K562 (cell line): ENCODE data around the gene TBX19. TPM values are rescaled to one million over a fixed set of nuclear protein-coding genes. Genes with fewer than 3 reads are reported as not detected.

Experiments used
- ATAC-seq: fragments of 200-7000 bp; cut with Tn5 transposase; 3 replicates; pipeline ENCODE4 v1.9.1; 2020; ENCODE audit warnings: moderate library complexity
- BruUV-seq: library from RNA; stranded (reverse); fragments of 400-500 nt; replicated peaks from 2 replicates; lab custom pipeline; 2021; lab: Mats Ljungman, UMichigan
- CTCF ChIA-PET: fragments of 300-600 bp; formaldehyde crosslinking; extraction: SDS; loops from one replicate; lab custom pipeline; 2021; ENCODE audit warnings: low intra/inter-chr PET ratio; lab: Yijun Ruan, JAX
- POLR2A ChIA-PET: fragments of 300-600, 350-650 bp; sonication (Branson Sonifier 250); formaldehyde crosslinking; extraction: SDS; loops from one replicate; lab custom pipeline; 2021; ENCODE audit warnings: antibody characterized with exemption, inconsistent platforms; lab: Yijun Ruan, JAX
- DNase-seq, 4 experiments: peaks; one replicate each; pipeline versions ENCODE4 v3.0.0 to v3.0.0-alpha.2; 2011 to 2018; ENCODE audit warnings: low spot score in 3 of 4, mixed read lengths in 3 of 4; ENCODE audit errors: extremely low read depth in 1 of 4
- FAIRE-seq: peaks from 2 replicates; lab custom pipeline; 2011; peaks lifted over from hg19 to GRCh38; lab: Jason Lieb, UNC
- H2AFZ ChIP-seq: 2 replicates; pipeline ENCODE4 v1.6.0; 2011; ENCODE audit warnings: low read depth, low read length, control low read depth, inconsistent platforms
- H3K27ac ChIP-seq: fragments of 200-600 bp; 3 replicates; pipeline ENCODE4 v1.8.0; 2011; ENCODE audit warnings: low read depth, mild to moderate bottlenecking, control low read depth, inconsistent platforms, low read length, moderate library complexity, mixed read lengths; ENCODE audit errors: extremely low read depth
- H3K27me3 ChIP-seq, 2 experiments: fragments of 300-600 bp in 1 of 2; 2 replicates in 1 of 2; 3 replicates in 1 of 2; pipeline versions ENCODE4 v1.6.0 to v1.8.0; 2011; ENCODE audit warnings: inconsistent platforms in 2 of 2, low read length in 2 of 2, mild to moderate bottlenecking in 1 of 2, mixed read lengths in 1 of 2, moderate library complexity in 1 of 2; ENCODE audit not compliant: control insufficient read depth in 2 of 2, insufficient read depth in 2 of 2
- H3K36me3 ChIP-seq: fragments of 300-600 bp; 3 replicates; pipeline ENCODE4 v1.8.0; 2011; ENCODE audit warnings: mild to moderate bottlenecking, low read length, inconsistent platforms; ENCODE audit not compliant: control insufficient read depth, insufficient read depth
- H3K4me1 ChIP-seq, 2 experiments: fragments of 200-600 bp in 1 of 2; replicated peaks in 1 of 2; 2 replicates in 1 of 2; 3 replicates in 1 of 2; pipeline versions ENCODE4 v1.5.1 to v1.8.0; 2011; ENCODE audit warnings: inconsistent platforms in 2 of 2, low read length in 2 of 2, mild to moderate bottlenecking in 1 of 2, mixed read lengths in 1 of 2, moderate library complexity in 1 of 2; ENCODE audit not compliant: control insufficient read depth in 2 of 2, insufficient read depth in 2 of 2
- H3K4me2 ChIP-seq: 2 replicates; pipeline ENCODE4 v1.6.1; 2011; ENCODE audit warnings: low read length, control low read depth, inconsistent platforms, mixed read lengths; ENCODE audit not compliant: insufficient read depth
- H3K4me3 ChIP-seq: fragments of 200-600 bp; sonication (generic), shearing (Covaris generic); 2 replicates; pipeline ENCODE4 v1.5.1; 2016; ENCODE audit warnings: control low read depth, inconsistent platforms
- H3K79me2 ChIP-seq: fragments of 200-600 bp; 3 replicates; pipeline ENCODE4 v1.8.0; 2011; ENCODE audit warnings: low read length, inconsistent platforms; ENCODE audit not compliant: control insufficient read depth, insufficient read depth
- H3K9ac ChIP-seq, 2 experiments: 2 replicates each; pipeline versions ENCODE4 v1.6.0 to v1.6.1; 2011; ENCODE audit warnings: low read depth in 2 of 2, low read length in 2 of 2, control low read depth in 1 of 2, inconsistent platforms in 1 of 2, mild to moderate bottlenecking in 1 of 2, mixed read lengths in 1 of 2; ENCODE audit not compliant: insufficient read depth in 1 of 2
- H3K9me1 ChIP-seq: one replicate; pipeline ENCODE4 v1.6.0; 2011; ENCODE audit warnings: inconsistent platforms, mild to moderate bottlenecking, low read length, moderate library complexity; ENCODE audit not compliant: control insufficient read depth, insufficient read depth
- H3K9me3 ChIP-seq: replicated peaks from 2 replicates; pipeline ENCODE4 v1.5.1; 2011; ENCODE audit warnings: low read depth, low read length, inconsistent platforms; ENCODE audit not compliant: control insufficient read depth, insufficient read depth
- H4K20me1 ChIP-seq: replicated peaks from 2 replicates; pipeline ENCODE4 v1.6.1; 2011; ENCODE audit warnings: low read length, inconsistent platforms, mixed read lengths; ENCODE audit not compliant: control insufficient read depth, insufficient read depth
- ADNP ChIP-seq: fragments of 200-800 bp; sonication (Bioruptor generic); IDR thresholded peaks from 2 replicates; pipeline ENCODE4 v1.6.1; 2016; ENCODE audit warnings: missing genetic modification characterization, missing compliant biosample characterization
- BDP1 ChIP-seq: IDR thresholded peaks from 3 replicates; pipeline ENCODE4 v1.6.1; 2011; ENCODE audit not compliant: insufficient read length, insufficient read depth
- CBX2 ChIP-seq: fragments of 200-600 bp; sonication (generic); IDR thresholded peaks from one replicate; pipeline ENCODE4 v1.6.1; 2012; ENCODE audit warnings: mild to moderate bottlenecking, low read length, inconsistent platforms; ENCODE audit not compliant: insufficient read depth, poor library complexity, severe bottlenecking
- CEBPB ChIP-seq: fragments of 450-650 bp; IDR thresholded peaks from 2 replicates; pipeline ENCODE4 v1.6.1; 2016; ENCODE audit warnings: missing genetic modification characterization, missing compliant biosample characterization
- DMBX1 ChIP-seq: fragments of 250-450 bp; sonication (Bioruptor Pico); IDR thresholded peaks from 2 replicates; pipeline ENCODE4 v1.8.0; 2022; ENCODE audit warnings: inconsistent platforms, mild to moderate bottlenecking, moderate library complexity, borderline replicate concordance
- E2F4 ChIP-seq: sonication (generic); formaldehyde crosslinking; IDR thresholded peaks from 2 replicates; pipeline ENCODE4 v1.8.0; 2022; ENCODE audit warnings: mild to moderate bottlenecking, low read depth, missing genetic modification reagents
- ETV5 ChIP-seq: sonication (generic); formaldehyde crosslinking; IDR thresholded peaks from 2 replicates; pipeline ENCODE4 v1.4.0; 2020; ENCODE audit warnings: low read depth, mild to moderate bottlenecking, missing genetic modification reagents
- MBD1 ChIP-seq: fragments of 250-450 bp; sonication (Bioruptor Pico); IDR thresholded peaks from 2 replicates; pipeline ENCODE4 v1.8.0; 2022; ENCODE audit warnings: inconsistent platforms
- MEF2D ChIP-seq: conservative IDR thresholded peaks from 2 replicates; pipeline ENCODE4 v1.6.1; 2016; ENCODE audit warnings: low read depth, missing genetic modification characterization, missing compliant biosample characterization
- NR4A1 ChIP-seq, 2 experiments: fragments of 250-450 bp in 1 of 2; fragments of 450-650 bp in 1 of 2; sonication (Bioruptor Pico) in 1 of 2; IDR thresholded peaks; 2 replicates each; pipeline versions ENCODE4 v1.4.0 to v1.6.1; 2016 to 2020; ENCODE audit warnings: mild to moderate bottlenecking in 2 of 2, missing compliant biosample characterization in 1 of 2, missing genetic modification characterization in 1 of 2, moderate library complexity in 1 of 2
- RAD51 ChIP-seq: fragments of 450-650 bp; IDR thresholded peaks from 2 replicates; pipeline ENCODE4 v1.7.1; 2016; ENCODE audit warnings: low read depth, mild to moderate bottlenecking, borderline replicate concordance
- SMARCA5 ChIP-seq: fragments of 450-650 bp; IDR thresholded peaks from 2 replicates; pipeline ENCODE4 v1.6.1; 2016
- SMARCB1 ChIP-seq: IDR thresholded peaks from 2 replicates; pipeline ENCODE4 v1.6.1; 2011; ENCODE audit warnings: improper control_type of control experiment, low read depth; ENCODE audit not compliant: insufficient read length
- ZKSCAN8 ChIP-seq: fragments of 200-800 bp; sonication (Bioruptor generic); IDR thresholded peaks from 2 replicates; pipeline ENCODE4 v1.6.1; 2016; ENCODE audit warnings: missing genetic modification characterization, missing compliant biosample characterization
- ZNF311 ChIP-seq: fragments of 250-450 bp; sonication (Bioruptor Pico); IDR thresholded peaks from 2 replicates; pipeline ENCODE4 v1.4.0; 2020; ENCODE audit warnings: mild to moderate bottlenecking, moderate library complexity
- WGBS: fragments of 100-300 bp; shearing (Covaris generic); methylation state at CpG from one replicate; pipeline ENCODE4 v1.1.6; 2016; ENCODE audit warnings: low coverage, mixed read lengths; ENCODE audit not compliant: insufficient coverage; ENCODE audit errors: missing lambda C conversion rate; 5-methylcytosine and 5-hydroxymethylcytosine counted together
- in situ Hi-C: fragments of 300-500 bp; cut with MboI; formaldehyde crosslinking; loops from 4 replicates; pipeline ENCODE4 v1.15.0; 2018; ENCODE audit warnings: inconsistent platforms, mixed read lengths
- intact Hi-C: fragments of 100-400 bp; cut with micrococcal nuclease; formaldehyde crosslinking; loops from 2 replicates; pipeline ENCODE4 v1.14.2; 2022
- polyA plus RNA-seq, 8 experiments: library from polyadenylated mRNA; depleted of rRNA in 4 of 8; stranded (reverse) in 5 of 8; unstranded in 3 of 8; fragments of >200 nt; fragmentation: Nextera tagmentation in 2 of 8; fragmentation: Illumina TruSeq in 1 of 8; extraction: Ambion mirVana in 2 of 8; extraction: Trizol in 1 of 8; gene quantifications; 2 replicates each; pipeline versions ENCODE4 v1.2.1 to v1.2.3, GENCODE V29; 2011 to 2014; ENCODE audit warnings: inconsistent platforms in 1 of 8, missing spikeins in 1 of 8
- total RNA-seq, 7 experiments: library from RNA; depleted of rRNA in 6 of 7; stranded (reverse); fragments of >200 nt in 6 of 7; fragmentation: Illumina TruSeq in 2 of 7; extraction: Trizol in 2 of 7; gene quantifications; 2 replicates each; pipeline versions ENCODE4 v1.2.1 to v1.2.3, GENCODE V29; 2011 to 2021; ENCODE audit warnings: low replicate concordance in 1 of 7
- TF ChIP-seq, protein P1 (sequence below): fragments of 450-650 bp; IDR thresholded peaks from 2 replicates; pipeline ENCODE4 v1.6.1; 2017; ENCODE audit warnings: antibody characterized with exemption
- TF ChIP-seq, protein P2 (sequence below): fragments of 250-450 bp; sonication (Bioruptor Pico); IDR thresholded peaks from 2 replicates; pipeline ENCODE4 v1.8.0; 2021; ENCODE audit warnings: moderate library complexity, mild to moderate bottlenecking, inconsistent platforms

Gene TBX19
- total and polyA plus RNA-seq, 9 of the 15 experiments (the other 6 are each of a cell fraction or from before 2014, with no cell fraction given): 0.32 to 3.1 (median 0.95) TPM

DNA sequence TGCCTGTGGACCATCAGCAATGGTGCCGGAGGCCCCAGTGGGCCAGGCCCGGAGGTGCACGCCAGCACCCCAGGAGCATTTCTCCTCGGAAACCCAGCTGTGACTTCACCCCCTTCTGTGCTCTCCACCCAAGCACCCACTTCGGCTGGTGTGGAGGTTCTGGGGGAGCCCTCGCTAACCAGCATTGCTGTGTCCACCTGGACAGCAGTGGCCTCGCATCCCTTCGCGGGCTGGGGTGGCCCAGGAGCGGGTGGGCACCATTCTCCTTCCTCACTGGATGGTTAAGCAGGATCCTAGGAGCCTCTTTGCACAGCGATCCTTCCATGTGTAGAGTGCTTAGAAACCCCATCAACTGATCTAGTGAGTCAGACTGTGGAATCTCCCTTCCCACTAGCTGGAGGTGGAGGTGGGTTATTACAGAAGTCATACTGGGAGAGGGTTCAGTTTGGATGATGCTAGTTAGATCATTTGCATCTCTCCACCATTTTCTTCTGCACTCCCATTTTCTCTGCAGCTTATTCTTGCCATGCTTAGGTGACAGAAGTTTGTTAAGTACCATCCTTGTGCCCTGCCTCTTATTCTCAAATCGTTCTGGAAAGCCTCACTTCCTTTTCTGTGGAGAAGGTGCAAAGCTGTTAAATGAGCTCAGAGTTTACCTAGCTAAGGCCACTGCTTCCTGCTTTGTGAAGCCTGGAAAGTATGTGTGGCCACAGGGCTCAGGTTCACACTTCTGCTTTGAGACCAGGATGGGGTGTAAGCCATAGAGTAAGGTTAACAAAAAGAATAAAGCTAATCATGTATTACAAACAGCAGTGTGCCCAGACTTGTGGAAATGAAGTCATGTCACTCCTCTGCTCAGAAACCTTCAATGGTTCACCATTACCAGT, 32.3 kb downstream of the TBX19 start:
- no peak overlapping the region for H3K27ac ChIP-seq
- H3K9me3 ChIP-seq: no peaks in the 10 kb centered on the region
- intact Hi-C loops: no loop called here
- no peaks in the 10 kb centered on the region for H3K79me2 ChIP-seq
- H3K4me1 ChIP-seq: peaks cover 0 to 3% of the 10 kb centered on the region in 2 experiments; a peak in 1 of 5 replicates
- WGBS: 59% methylated on average over 12 of the region's 12 CpGs
- BruUV-seq: no TSS peak
- peak overlapping the region in 1 of 2 experiments; percentile 39; a peak in 1 of 4 replicates for H3K9ac ChIP-seq
- FAIRE-seq (no peak), DNase-seq (no peak), ATAC-seq (no peak)
- no peaks in the 10 kb centered on the region for H3K27me3 ChIP-seq
- no peak overlapping the region for H3K4me2 ChIP-seq
- in situ Hi-C loops: no loop called here
- no peak overlapping the region for H2AFZ ChIP-seq
- POLR2A ChIA-PET: interaction anchor here (0.6 to 1.2 kb wide), 3 partner anchors 9 to 21 kb away, joined by 3 read pairs; no protein-coding TSS in a partner anchor
- H3K4me3 ChIP-seq: no peak overlapping the region
- CTCF ChIA-PET: interaction anchor here (1.0 kb wide), 1 partner anchor 78 kb away, joined by 3 read pairs; no protein-coding TSS in a partner anchor
- H4K20me1 ChIP-seq: no peaks in the 10 kb centered on the region
- H3K36me3 ChIP-seq: no peaks in the 10 kb centered on the region
- H3K9me1 ChIP-seq: no peaks in the 10 kb centered on the region
- TF ChIP-seq RAD51 (no peak), ZNF311 (no peak), MBD1 (CRISPR knock-in tag) (no peak), ETV5 (CRISPR knock-in tag) (no peak), NR4A1 (CRISPR knock-in tag; IDR thresholded peaks at IDR 0.05) (no peak), NR4A1 (tag; IDR thresholded peaks at IDR 0.05) (no peak), CEBPB (tag) (no peak), BDP1 (no peak), DMBX1 (CRISPR knock-in tag) (no peak), SMARCB1 (no peak), SMARCA5 (no peak), ADNP (tag) (no peak), MEF2D (tag) (no peak), ZKSCAN8 (CRISPR knock-in tag) (no peak), E2F4 (CRISPR knock-in tag) (no peak), CBX2 (no peak)
- TF ChIP-seq, protein P1, sequence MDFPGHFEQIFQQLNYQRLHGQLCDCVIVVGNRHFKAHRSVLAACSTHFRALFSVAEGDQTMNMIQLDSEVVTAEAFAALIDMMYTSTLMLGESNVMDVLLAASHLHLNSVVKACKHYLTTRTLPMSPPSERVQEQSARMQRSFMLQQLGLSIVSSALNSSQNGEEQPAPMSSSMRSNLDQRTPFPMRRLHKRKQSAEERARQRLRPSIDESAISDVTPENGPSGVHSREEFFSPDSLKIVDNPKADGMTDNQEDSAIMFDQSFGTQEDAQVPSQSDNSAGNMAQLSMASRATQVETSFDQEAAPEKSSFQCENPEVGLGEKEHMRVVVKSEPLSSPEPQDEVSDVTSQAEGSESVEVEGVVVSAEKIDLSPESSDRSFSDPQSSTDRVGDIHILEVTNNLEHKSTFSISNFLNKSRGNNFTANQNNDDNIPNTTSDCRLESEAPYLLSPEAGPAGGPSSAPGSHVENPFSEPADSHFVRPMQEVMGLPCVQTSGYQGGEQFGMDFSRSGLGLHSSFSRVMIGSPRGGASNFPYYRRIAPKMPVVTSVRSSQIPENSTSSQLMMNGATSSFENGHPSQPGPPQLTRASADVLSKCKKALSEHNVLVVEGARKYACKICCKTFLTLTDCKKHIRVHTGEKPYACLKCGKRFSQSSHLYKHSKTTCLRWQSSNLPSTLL: no peak
- TF ChIP-seq, protein P2, sequence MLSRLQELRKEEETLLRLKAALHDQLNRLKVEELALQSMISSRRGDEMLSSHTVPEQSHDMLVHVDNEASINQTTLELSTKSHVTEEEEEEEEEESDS (CRISPR knock-in tag): no peak
